CD1c-positive myeloid dendritic cell (primary cell): ENCODE data around the gene SERPINA10.
"Not testable (repeated sequence)": the region's sequence is repeated elsewhere in the genome, so short reads cannot be mapped to it uniquely, and the experiment has no call there.

Source experiments
- DNase-seq: peaks from one replicate; pipeline ENCODE4 v3.0.0-alpha.2; 2016; ENCODE audit errors: extremely low spot score

Gene SERPINA10

DNA sequence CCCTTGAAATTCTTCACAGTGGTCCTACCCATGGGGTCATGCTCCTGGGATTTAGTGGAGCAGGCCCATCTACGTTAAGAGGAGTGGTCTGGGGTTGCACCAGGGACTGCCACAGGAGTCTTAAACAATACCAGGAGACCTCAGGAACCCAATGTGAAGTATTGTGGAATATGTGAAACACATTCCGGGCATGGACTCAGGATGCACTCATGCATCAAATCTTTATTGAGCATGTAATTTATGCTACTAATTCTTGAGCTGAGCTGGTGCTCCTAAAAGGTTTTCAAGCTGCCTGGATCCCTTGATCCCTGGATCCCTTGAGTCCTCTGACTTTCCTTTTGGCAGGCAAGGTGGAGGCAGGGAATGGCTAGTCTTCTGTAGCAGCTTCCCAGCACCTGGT, 8.8 kb downstream of the SERPINA10 start:
- DNase-seq: no peak

DNA sequence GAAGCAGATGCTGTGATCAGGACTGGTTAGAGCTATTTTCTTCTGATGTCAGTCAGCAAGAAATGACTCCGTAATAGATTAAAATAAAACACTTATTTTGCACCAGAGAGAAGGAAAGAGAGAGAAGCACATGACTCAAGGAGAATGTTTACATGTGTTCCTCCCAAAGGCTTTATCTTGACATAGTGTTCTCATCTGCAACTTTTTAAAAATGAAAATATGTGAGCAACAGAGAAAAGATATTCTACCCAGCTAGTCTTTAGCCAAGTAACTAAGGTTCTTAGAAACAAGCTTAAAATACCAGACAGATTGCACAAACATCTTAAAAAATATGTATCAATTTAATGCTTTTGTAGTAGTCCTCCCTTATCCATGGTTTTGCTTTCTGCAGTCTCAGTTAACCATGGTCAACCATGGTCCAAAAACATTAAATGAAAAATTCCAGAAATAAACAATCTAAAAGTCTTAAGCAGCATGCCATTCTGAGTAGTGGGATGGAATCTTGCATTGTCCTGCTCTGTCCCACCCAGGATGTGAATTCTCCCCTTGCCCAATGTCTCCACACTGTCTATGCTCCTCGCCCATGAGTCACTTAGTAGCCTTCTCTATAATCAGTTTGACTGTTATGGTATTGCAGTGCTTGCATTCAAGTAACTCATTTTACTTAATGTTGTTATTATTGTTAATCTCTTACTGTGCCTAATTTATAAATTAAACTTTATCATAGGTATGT, 9.9 kb downstream of the SERPINA10 start:
- DNase-seq: no peak

GRCh38 chr14:94278731-94279130, 14.3 kb downstream of the SERPINA10 start:
- no peak for DNase-seq

DNA sequence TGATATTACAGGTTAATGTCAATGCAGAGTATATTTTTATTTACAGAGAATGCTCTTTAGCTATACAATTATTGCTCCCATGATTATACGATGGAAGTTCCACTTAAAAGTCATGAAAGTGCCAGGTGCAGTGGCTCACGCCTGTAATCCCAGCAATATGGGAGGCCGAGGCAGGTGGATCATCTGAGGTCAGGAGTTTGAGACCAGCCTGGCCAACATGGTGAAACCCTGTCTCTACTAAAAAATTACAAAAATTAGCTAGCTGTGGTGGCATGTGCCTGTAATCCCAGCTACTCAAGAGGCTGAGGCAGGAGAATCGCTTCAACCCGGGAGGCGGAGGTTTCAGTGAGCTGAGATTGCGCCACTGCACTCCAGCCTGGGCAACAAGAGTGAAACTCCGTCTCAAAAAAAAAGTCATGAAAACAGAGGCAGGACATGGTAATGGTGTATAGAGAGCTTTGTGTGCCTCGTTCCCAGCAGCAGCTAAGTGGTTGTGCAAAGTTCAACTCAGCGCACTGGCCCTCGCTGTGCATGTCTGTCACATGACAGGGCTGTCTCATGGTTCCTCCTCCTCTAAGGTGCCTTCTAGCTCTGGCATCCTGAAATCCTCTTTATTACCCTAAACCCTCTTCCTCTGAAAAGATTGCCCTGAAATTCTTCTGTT, 16.0 kb downstream of the SERPINA10 start:
- not testable (repeated sequence) for DNase-seq

- no peak for DNase-seq
Observed at GRCh38 chr14:94269156-94269555, 23.9 kb downstream of the SERPINA10 start.

DNA sequence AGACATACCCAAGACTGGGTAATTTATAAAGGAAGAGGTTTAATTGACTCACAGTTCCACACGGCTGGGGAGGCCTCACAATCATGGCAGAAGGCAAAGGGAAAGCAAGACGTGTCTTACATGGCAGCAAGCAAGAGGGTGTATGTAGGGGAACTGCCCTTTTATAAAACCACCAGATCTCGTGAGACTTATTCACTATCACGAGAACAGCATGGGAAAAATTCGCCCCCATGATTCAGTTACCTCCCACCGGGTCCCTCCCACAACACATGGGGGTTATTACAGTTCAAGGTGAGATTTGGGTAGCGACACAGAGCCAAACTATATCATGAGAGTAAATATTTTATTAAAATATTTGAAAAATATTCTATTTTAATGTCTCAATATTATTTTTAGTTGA, 24.5 kb downstream of the SERPINA10 start:
- DNase-seq: not testable (repeated sequence)

- DNase-seq: no peak
Observed at GRCh38 chr14:94267352-94267751, 25.7 kb downstream of the SERPINA10 start.

DNA sequence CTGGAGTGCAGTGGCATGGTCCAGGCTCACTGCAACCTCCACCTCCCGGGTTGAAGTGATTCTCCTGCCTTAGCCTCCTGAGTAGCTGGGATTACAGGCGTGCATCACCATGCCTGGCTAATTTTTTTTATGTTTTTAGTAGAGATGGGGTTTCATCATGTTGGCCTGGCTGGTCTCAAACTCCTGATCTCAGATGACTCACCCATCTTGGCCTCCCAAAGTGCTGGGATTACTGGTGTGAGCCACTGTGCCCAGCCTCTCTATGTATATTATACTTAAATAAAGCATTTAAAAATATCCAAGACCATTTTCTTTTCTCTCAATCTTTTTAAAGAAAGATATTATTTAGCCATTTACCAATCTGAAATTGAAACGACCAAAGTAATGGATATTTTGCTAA, 28.9 kb downstream of the SERPINA10 start:
- not testable (repeated sequence) for DNase-seq

DNA sequence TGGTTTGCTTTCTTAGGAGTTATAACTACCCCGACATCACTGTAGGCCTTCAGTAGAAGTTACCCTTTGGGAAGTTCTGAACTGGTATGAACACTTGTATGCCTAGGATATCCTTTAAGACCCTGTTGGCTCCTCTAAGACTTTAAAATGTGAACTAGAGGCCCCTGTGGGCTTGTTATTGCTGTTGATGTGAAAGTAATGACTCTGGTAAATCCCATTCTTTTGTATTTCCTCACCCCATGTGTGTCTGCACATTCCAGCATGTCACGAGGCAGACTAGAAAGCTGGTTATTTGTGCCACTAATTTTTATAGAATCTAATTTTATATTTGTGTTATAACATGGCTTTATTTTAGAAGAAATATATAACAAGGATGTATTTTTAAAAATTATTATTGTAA, 48.9 kb downstream of the SERPINA10 start:
- DNase-seq: no peak

GRCh38 chr14:94239406-94239805, 53.7 kb downstream of the SERPINA10 start:
- no peak for DNase-seq

DNA sequence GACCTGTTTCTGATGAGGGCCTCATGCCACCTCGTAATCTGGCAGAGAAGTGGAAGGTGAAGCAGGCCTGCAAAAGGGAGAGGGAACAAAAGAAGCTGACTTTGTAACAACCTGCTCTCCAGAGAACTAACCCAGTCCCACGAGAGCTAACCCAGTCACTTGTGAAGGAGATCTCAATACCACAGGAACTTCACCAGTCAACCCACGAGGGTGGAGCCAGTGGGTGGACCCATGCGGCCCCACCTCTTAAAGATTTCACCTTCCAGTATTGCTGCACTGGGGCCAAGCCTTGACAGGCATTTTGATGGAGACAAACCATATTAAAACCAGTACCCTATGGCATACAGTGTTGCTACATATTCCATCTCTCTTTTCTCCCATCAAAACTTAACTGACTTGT, 55.1 kb downstream of the SERPINA10 start:
- DNase-seq: no peak

GRCh38 chr14:94237046-94237445, 56.0 kb downstream of the SERPINA10 start:
- DNase-seq: no peak
